Testis (tissue), 2 donors: ENCODE measurements around the gene RGS7.

Source experiments
- CTCF ChIP-seq, 3 experiments: fragments of 450-650 bp in 2 of 3; fragments of 200-600 bp in 1 of 3; sonication (generic) in 1 of 3; IDR thresholded peaks; one replicate each; pipeline ENCODE4 v1.5.1; 2016 to 2019; ENCODE audit warnings: antibody characterized with exemption in 3 of 3, mild to moderate bottlenecking in 2 of 3, moderate library complexity in 1 of 3
- POLR2A ChIP-seq: fragments of 450-650 bp; IDR thresholded peaks from one replicate; pipeline ENCODE4 v1.6.1; 2017; ENCODE audit warnings: antibody characterized with exemption, mild to moderate bottlenecking, moderate library complexity

- TF ChIP-seq CTCF (IDR thresholded peaks at IDR 0.05) (no peak), POLR2A (no peak)
Observed at GRCh38 chr1:241356187-241356518, 852 bp downstream of the RGS7 start.
